ENCODE results near the gene MLST8.
"Not testable (repeated sequence)": the region's sequence is repeated elsewhere in the genome, so short reads cannot be mapped to it uniquely, and the experiment has no call there.

MLST8 gene

GRCh38 chr16:2238838-2239675 lies 33.8 kb downstream of the MLST8 start:
- no peak overlapping the region for H3K9ac ChIP-seq (ENCODE audit: low read depth, low read length)
- H3K9me3 ChIP-seq (ENCODE audit: control insufficient read depth, insufficient read depth, low read length) = no peaks in the 10 kb centered on the region
- H3K4me1 ChIP-seq (ENCODE audit: insufficient read depth, low read length) = no peaks in the 10 kb centered on the region; the same call in 1 of the 2 replicates
- H3K36me3 ChIP-seq (ENCODE audit: insufficient read depth, low read length) = peaks cover 7% of the 10 kb centered on the region; the same call in 1 of the 2 replicates

GRCh38 chr16:2240331-2240730 lies 35.1 kb downstream of the MLST8 start:
- H3K36me3 ChIP-seq (ENCODE audit: insufficient read depth, low read length); H3K4me1 ChIP-seq (ENCODE audit: insufficient read depth, low read length): not testable (repeated sequence)

GRCh38 chr16:2242598-2242997 lies 37.3 kb downstream of the MLST8 start:
- peaks cover 15% of the 10 kb centered on the region; the same call in 1 of the 2 replicates for H3K36me3 ChIP-seq (ENCODE audit: insufficient read depth, low read length)
- no peak overlapping the region for H3K9ac ChIP-seq (ENCODE audit: low read depth, low read length)
- no peaks in the 10 kb centered on the region; the same call in 1 of the 2 replicates for H3K4me1 ChIP-seq (ENCODE audit: insufficient read depth, low read length)
- H3K9me3 ChIP-seq (ENCODE audit: control insufficient read depth, insufficient read depth, low read length) = no peaks in the 10 kb centered on the region

More at GRCh38 chr16:2240331-2240730, 35.1 kb downstream of the MLST8 start:
- H3K9me3 ChIP-seq (ENCODE audit: control insufficient read depth, insufficient read depth, low read length); H3K9ac ChIP-seq (ENCODE audit: low read depth, low read length): not testable (repeated sequence)

- Histone ChIP-seq H3K9me3 (ENCODE audit: control insufficient read depth, insufficient read depth, low read length) (no peaks in the 10 kb centered on the region), H3K36me3 (ENCODE audit: insufficient read depth, low read length) (peaks cover 15% of the 10 kb centered on the region; the same call in 1 of the 2 replicates), H3K9ac (ENCODE audit: low read depth, low read length) (no peak overlapping the region), H3K4me1 (ENCODE audit: insufficient read depth, low read length) (no peaks in the 10 kb centered on the region; the same call in 1 of the 2 replicates)
Measured at GRCh38 chr16:2243031-2243528, 37.8 kb downstream of the MLST8 start.

- Histone ChIP-seq H3K36me3 (ENCODE audit: insufficient read depth, low read length) (peaks cover 15% of the 10 kb centered on the region; the same call in 1 of the 2 replicates), H3K4me1 (ENCODE audit: insufficient read depth, low read length) (no peaks in the 10 kb centered on the region; the same call in 1 of the 2 replicates), H3K9ac (ENCODE audit: low read depth, low read length) (no peak overlapping the region), H3K9me3 (ENCODE audit: control insufficient read depth, insufficient read depth, low read length) (no peaks in the 10 kb centered on the region)
Measured at GRCh38 chr16:2243781-2244180, 38.5 kb downstream of the MLST8 start.

GRCh38 chr16:2244301-2244700 lies 39.0 kb downstream of the MLST8 start:
- no peaks in the 10 kb centered on the region for H3K9me3 ChIP-seq (ENCODE audit: control insufficient read depth, insufficient read depth, low read length)
- H3K9ac ChIP-seq (ENCODE audit: low read depth, low read length) = no peak overlapping the region
- peaks cover 15% of the 10 kb centered on the region; the same call in 1 of the 2 replicates for H3K36me3 ChIP-seq (ENCODE audit: insufficient read depth, low read length)
- H3K4me1 ChIP-seq (ENCODE audit: insufficient read depth, low read length) = no peaks in the 10 kb centered on the region

- H3K9ac ChIP-seq (ENCODE audit: low read depth, low read length) = no peak overlapping the region
Measured at GRCh38 chr16:2244926-2245795, 39.9 kb downstream of the MLST8 start.

GRCh38 chr16:2246301-2246885 lies 41.1 kb downstream of the MLST8 start:
- peaks cover 15% of the 10 kb centered on the region; the same call in 1 of the 2 replicates for H3K36me3 ChIP-seq (ENCODE audit: insufficient read depth, low read length)

More at GRCh38 chr16:2244926-2245795, 39.9 kb downstream of the MLST8 start:
- Histone ChIP-seq H3K4me1 (ENCODE audit: insufficient read depth, low read length) (no peaks in the 10 kb centered on the region; the same call in 1 of the 2 replicates), H3K9me3 (ENCODE audit: control insufficient read depth, insufficient read depth, low read length) (no peaks in the 10 kb centered on the region), H3K36me3 (ENCODE audit: insufficient read depth, low read length) (peaks cover 15% of the 10 kb centered on the region; the same call in 1 of the 2 replicates)

GRCh38 chr16:2250652-2251295 lies 45.5 kb downstream of the MLST8 start:
- H3K4me1 ChIP-seq (ENCODE audit: insufficient read depth, low read length) = peaks cover 3% of the 10 kb centered on the region; the same call in 1 of the 2 replicates
- no peaks in the 10 kb centered on the region for H3K9me3 ChIP-seq (ENCODE audit: control insufficient read depth, insufficient read depth, low read length)
- H3K36me3 ChIP-seq (ENCODE audit: insufficient read depth, low read length) = peaks cover 18% of the 10 kb centered on the region
- H3K9ac ChIP-seq (ENCODE audit: low read depth, low read length) = peak overlapping the region; percentile 89

More at GRCh38 chr16:2246301-2246885, 41.1 kb downstream of the MLST8 start:
- Histone ChIP-seq H3K9me3 (ENCODE audit: control insufficient read depth, insufficient read depth, low read length) (no peaks in the 10 kb centered on the region), H3K9ac (ENCODE audit: low read depth, low read length) (no peak overlapping the region), H3K4me1 (ENCODE audit: insufficient read depth, low read length) (no peaks in the 10 kb centered on the region; the same call in 1 of the 2 replicates)

GRCh38 chr16:2251296-2252111 lies 46.2 kb downstream of the MLST8 start, which contains the start of gene ECI1:
TSS of gene ECI1 (minus strand) at chr16:2251587. CDS start at chr16:2251566, 21 bp downstream.
- Histone ChIP-seq H3K9ac (ENCODE audit: low read depth, low read length) (peak within 1 kb of the TSS; percentile 89), H3K9me3 (ENCODE audit: control insufficient read depth, insufficient read depth, low read length) (no peaks in the 10 kb centered on the region), H3K4me1 (ENCODE audit: insufficient read depth, low read length) (peaks cover 3% of the 10 kb centered on the region; the same call in 1 of the 2 replicates), H3K36me3 (ENCODE audit: insufficient read depth, low read length) (peaks cover 18% of the 10 kb centered on the region)

- Histone ChIP-seq H3K9me3 (ENCODE audit: control insufficient read depth, insufficient read depth, low read length) (no peaks in the 10 kb centered on the region), H3K9ac (ENCODE audit: low read depth, low read length) (no peak overlapping the region), H3K36me3 (ENCODE audit: insufficient read depth, low read length) (peaks cover 26% of the 10 kb centered on the region), H3K4me1 (ENCODE audit: insufficient read depth, low read length) (peaks cover 3% of the 10 kb centered on the region; the same call in 1 of the 2 replicates)
Measured at GRCh38 chr16:2252806-2253148, 47.5 kb downstream of the MLST8 start.

GRCh38 chr16:2253293-2253692 lies 48.0 kb downstream of the MLST8 start:
- no peaks in the 10 kb centered on the region for H3K9me3 ChIP-seq (ENCODE audit: control insufficient read depth, insufficient read depth, low read length)
- H3K36me3 ChIP-seq (ENCODE audit: insufficient read depth, low read length) = peaks cover 29% of the 10 kb centered on the region
- H3K4me1 ChIP-seq (ENCODE audit: insufficient read depth, low read length) = peaks cover 3% of the 10 kb centered on the region; the same call in 1 of the 2 replicates
- no peak overlapping the region for H3K9ac ChIP-seq (ENCODE audit: low read depth, low read length)

All from ES-I3 (cell line).